A549 treated with AZD2906 at 1 μM for 4 hours (cell line): ENCODE results near the gene ZNF205. TPM values are rescaled to one million over a fixed set of nuclear protein-coding genes. Genes with fewer than 3 reads are reported as not detected.

ENCODE experiments used
- total RNA-seq: library from RNA; stranded (reverse); fragments of 200-300 nt; extraction: Qiagen RNA extraction; gene quantifications from 5 replicates; pipeline ENCODE4 v1.2.3, GENCODE V29; 2022

Gene ZNF205
- 11.6 to 15.6 TPM (median 14.9 TPM) in 5 replicates for total RNA-seq

DNA sequence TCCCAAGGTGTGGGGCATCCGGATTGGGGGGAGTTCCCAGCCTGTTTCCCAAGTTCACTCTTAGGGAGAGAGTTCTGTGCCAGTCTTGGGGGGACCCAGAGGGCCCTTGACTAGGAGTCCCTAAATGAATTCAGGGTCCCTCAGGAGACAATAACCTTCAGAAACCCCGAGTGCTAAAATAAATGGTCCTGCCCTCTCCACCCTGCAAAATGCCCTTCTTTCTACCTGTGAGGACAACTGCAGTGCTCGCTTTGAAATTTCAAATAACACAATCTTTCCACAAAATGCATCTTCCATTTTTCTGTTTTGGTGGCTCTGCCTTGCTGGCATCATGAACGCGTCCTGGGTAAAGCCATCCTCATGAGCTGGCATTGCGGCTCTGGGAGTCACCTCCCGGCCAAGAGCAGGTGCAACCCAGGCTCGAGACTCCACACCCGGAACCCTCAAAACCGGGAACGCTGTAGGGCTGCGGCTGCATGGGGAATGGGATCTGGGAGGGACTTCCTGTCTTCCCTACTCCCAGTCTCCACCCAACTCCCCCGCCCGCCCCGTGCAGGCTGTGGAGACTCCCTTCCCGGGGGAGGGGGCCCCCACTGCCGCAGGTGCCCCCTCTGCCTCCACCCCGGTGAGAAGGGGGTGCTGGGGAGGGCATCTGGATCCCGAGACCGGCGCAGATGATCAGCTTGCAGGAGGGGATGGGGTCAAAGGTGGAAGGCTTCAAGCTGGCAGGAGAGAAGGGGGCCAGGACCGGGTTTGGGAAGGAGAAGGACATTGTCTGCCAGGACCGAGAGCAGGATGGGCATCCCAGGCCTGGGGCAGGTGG is at the start of gene ZNF205:
Gene ZNF205, plus strand, starts transcription at position 529 of the 823 bp plus-strand sequence. CDS start 845 bp downstream, outside the sequence.

DNA sequence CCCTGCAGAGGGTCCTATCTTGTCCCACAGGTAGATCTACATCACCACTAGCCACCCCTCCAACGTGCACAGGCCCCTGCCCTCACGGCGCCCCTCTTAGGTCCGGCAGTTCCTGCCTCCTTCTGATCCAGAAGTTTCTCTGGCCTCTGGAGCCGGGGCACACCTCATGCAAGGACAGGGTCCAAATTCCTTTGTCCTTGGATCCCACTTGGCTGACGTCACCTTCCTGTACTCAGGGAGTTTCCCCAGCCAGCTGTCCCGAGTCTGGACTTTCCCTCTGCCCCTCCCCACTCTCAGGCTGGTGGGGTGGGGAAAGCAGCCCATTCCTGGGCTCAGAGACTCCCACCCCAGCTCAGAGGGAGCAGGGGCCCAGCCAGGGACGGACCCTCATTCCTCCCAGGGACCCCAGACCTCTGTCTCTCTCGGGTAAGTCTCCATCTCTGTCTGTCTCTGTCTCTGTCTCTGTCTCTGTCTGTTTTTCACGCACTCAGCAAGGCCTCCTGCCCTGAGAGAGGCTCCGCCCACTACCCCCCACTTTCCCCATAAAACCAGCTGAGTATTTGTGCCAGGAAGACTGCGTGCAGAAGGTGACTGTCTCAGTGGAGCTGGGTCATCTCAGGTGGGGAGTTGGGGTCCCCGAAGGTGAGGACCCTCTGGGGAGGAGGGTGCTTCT is 47.2 kb upstream of the ZNF205 start, which contains the start of gene IL32:
Gene IL32, plus strand, starts transcription at position 572 of the 673 bp plus-strand sequence. CDS start 172 bp downstream, outside the sequence.

DNA sequence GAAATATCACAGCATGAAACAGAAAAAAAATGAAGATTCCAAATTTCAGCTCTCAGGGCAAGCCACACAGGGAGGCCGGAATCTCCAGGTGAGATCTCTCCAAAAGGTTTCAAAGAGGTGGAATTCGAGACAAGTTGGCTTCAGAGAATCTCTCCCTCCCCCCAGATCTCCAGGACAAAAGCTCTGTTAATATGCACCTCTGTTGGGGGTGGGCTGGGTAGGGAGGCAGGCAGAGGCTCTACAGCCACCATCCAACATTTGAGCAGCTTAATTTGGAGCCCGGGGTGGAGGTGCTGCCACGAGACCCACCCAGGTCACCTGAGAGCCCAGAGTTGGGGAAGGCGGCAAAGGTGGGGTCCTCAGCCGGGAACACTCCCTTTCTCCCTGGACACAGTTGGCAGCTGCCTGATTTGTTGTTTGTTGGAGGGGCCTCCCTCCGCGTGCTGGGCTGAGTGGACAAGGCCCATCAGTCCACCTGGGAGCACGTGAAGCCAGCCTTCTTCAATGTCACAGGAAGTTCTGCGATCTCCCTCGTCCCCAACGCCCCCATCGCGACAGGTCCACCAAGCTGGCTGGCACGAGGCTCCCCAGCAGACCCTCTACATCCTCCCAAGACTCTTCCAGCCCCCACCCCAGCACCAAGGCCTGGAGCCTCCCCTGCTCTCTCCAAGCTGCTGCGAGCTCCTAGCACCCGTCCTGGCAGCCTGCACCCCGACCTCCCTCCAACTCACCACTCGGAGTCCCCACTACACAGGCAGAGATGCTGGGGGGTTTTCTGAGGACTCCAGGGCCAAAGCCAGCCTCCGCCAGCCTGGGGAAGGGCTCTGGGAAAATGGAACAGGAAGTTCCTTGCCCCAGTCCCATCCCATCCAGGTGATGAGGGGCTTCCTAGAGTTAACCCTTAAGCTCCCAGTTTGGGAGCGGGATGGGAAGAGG is 13.7 kb upstream of the ZNF205 start, which contains the start of gene ZSCAN10:
Gene ZSCAN10, minus strand, starts transcription at position 836 of the 936 bp plus-strand sequence. CDS start 6,357 bp downstream, outside the sequence.

DNA sequence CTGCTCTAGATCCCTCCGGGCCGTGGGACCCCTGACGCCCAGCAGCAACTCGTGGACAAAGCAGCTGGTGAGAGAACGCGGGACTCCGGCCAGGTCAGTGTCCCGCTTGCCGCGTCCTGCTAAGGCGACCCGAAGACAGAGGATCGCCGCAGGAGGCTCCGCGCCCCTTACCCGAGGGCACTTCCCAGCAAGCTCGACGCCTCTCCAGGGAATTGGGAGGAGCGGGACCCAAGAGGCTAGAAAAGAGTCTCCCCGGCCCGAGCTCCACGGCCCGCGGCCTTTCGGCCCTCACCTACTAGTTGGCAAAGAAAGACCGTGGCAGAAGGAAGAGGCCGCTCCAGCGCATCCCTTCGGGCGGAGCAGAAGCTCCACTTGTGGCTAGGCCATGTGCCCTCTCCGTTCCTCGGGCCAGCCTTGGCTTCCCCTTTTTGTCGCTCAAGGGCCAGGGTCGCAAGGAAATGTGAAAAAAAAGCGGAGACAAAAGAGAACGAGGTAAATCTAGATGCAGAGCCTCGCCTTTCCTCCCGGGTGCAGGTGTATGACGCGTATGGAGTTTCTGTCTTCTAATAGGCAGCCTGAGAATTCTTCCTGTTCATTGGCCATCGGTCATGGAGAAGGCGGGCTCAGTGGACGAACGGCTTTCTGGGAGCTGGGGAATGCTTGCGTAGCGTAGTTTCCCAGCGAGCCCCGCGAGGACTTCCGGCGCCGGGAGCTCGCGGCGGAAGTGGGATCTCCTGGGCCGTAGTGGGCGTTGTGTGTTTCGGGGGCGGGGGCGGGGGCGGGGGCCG is 22.1 kb downstream of the ZNF205 start, which contains the start of gene ZNF213:
Gene ZNF213, plus strand, starts transcription at position 692 of the 788 bp plus-strand sequence. CDS start 2,252 bp downstream, outside the sequence.

Other genes starting within 250 kb of the ZNF205 start
- 44.5 to 53.1 TPM (median 50.0 TPM) in 5 replicates for gene FLYWCH2, start 229.4 kb upstream of the ZNF205 start, total RNA-seq
- gene FLYWCH1, start 200.7 kb upstream of the ZNF205 start, total RNA-seq: 17.2 to 24.4 TPM (median 23.8 TPM) in 5 replicates
- 1.4 to 2.0 TPM (median 1.8 TPM) in 5 replicates for gene KREMEN2, start 148.3 kb upstream of the ZNF205 start, total RNA-seq
- 34.7 to 46.3 TPM (median 44.9 TPM) in 5 replicates for gene PAQR4, start 143.2 kb upstream of the ZNF205 start, total RNA-seq
- 67.8 to 94.9 TPM (median 91.6 TPM) in 5 replicates for gene PKMYT1, start 132.1 kb upstream of the ZNF205 start, total RNA-seq
- 0.25 to 0.37 TPM (median 0.31 TPM) in 5 replicates for gene CLDN9, start 99.7 kb upstream of the ZNF205 start, total RNA-seq
- 0.18 to 0.44 TPM (median 0.29 TPM) in 5 replicates for gene CLDN6, start 94.4 kb upstream of the ZNF205 start, total RNA-seq
- gene TNFRSF12A, start 92.2 kb upstream of the ZNF205 start, total RNA-seq: 400 to 615 TPM (median 501 TPM) in 5 replicates
- gene HCFC1R1, start 88.6 kb upstream of the ZNF205 start, total RNA-seq: 208 to 263 TPM (median 244 TPM) in 5 replicates
- 25.1 to 35.5 TPM (median 32.7 TPM) in 5 replicates for gene THOC6, start 88.6 kb upstream of the ZNF205 start, total RNA-seq
- gene BICDL2, start 75.6 kb upstream of the ZNF205 start, total RNA-seq: not detected in 5 replicates
- 0.89 to 1.4 TPM (median 1.3 TPM) in 5 replicates for gene MMP25, start 66.0 kb upstream of the ZNF205 start, total RNA-seq
- gene IL32, start 46.9 kb upstream of the ZNF205 start, total RNA-seq: 23.0 to 37.5 TPM (median 30.1 TPM) in 5 replicates
- 0.03 to 0.05 TPM in 2 of 5 replicates, not detected in the others for gene ZSCAN10, start 13.3 kb upstream of the ZNF205 start, total RNA-seq
- gene ZNF213, start 22.4 kb downstream of the ZNF205 start, total RNA-seq: 9.7 to 13.1 TPM (median 12.8 TPM) in 5 replicates
- gene OR1F1, start 75.6 kb downstream of the ZNF205 start, total RNA-seq: 0.13 to 0.59 TPM (median 0.21 TPM) in 5 replicates
- gene ZNF200, start 122.6 kb downstream of the ZNF205 start, total RNA-seq: 7.1 to 10.0 TPM (median 7.6 TPM) in 5 replicates
- gene MEFV, start 144.0 kb downstream of the ZNF205 start, total RNA-seq: 0.02 to 0.05 TPM (median 0.02 TPM) in 3 of 5 replicates, not detected in the others
- 33.6 to 39.0 TPM (median 34.1 TPM) in 5 replicates for gene ZNF263, start 170.9 kb downstream of the ZNF205 start, total RNA-seq
- gene TIGD7, start 192.8 kb downstream of the ZNF205 start, total RNA-seq: 0.72 to 1.4 TPM (median 1.2 TPM) in 5 replicates
- gene ZNF75A, start 192.9 kb downstream of the ZNF205 start, total RNA-seq: 9.5 to 10.4 TPM (median 9.7 TPM) in 5 replicates
- not detected in 5 replicates for gene OR2C1, start 243.3 kb downstream of the ZNF205 start, total RNA-seq